D721Med (cell line): ENCODE results near the gene TMEM156.
A peak's percentile ranks its signal among the peaks of the same experiment; 100 is the strongest.

Experiments used
- DNase-seq: peaks from one replicate; pipeline ENCODE4 v3.0.0; 2011; ENCODE audit warnings: low spot score; ENCODE audit not compliant: insufficient read length
- FAIRE-seq: peaks from 2 replicates; lab custom pipeline; 2011; peaks lifted over from hg19 to GRCh38; lab: Jason Lieb, UNC
- TF ChIP-seq, protein P1 (sequence below): IDR thresholded peaks from 2 replicates; pipeline ENCODE4 v1.5.1; 2012; ENCODE audit warnings: mild to moderate bottlenecking, control low read depth; ENCODE audit not compliant: insufficient read depth; ENCODE audit errors: missing control alignments

TMEM156 gene

GRCh38 chr4:39050590-39050989, 18.4 kb upstream of the TMEM156 start:
- no peak for DNase-seq
- TF ChIP-seq, protein P1, sequence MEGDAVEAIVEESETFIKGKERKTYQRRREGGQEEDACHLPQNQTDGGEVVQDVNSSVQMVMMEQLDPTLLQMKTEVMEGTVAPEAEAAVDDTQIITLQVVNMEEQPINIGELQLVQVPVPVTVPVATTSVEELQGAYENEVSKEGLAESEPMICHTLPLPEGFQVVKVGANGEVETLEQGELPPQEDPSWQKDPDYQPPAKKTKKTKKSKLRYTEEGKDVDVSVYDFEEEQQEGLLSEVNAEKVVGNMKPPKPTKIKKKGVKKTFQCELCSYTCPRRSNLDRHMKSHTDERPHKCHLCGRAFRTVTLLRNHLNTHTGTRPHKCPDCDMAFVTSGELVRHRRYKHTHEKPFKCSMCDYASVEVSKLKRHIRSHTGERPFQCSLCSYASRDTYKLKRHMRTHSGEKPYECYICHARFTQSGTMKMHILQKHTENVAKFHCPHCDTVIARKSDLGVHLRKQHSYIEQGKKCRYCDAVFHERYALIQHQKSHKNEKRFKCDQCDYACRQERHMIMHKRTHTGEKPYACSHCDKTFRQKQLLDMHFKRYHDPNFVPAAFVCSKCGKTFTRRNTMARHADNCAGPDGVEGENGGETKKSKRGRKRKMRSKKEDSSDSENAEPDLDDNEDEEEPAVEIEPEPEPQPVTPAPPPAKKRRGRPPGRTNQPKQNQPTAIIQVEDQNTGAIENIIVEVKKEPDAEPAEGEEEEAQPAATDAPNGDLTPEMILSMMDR: no peak
- FAIRE-seq: peak; percentile 96

DNA sequence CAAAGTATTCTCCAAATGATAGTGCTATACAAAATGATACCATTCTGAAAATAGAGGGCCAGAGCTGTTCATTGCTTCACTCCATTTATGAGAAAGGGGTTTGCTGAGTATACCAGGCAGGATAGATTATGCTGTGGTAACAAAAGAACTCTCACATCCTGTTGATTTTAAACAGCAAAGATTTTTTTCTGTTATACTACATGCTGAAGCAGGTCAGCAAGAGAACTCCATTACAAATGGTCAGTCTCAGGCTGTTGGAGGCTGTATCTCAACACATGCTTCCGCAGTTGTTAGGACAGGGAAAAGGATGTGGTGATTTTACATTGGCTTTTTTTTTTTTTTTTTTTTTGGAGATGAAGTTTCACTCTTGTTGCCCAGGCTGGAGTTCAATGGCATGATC, 16.1 kb upstream of the TMEM156 start:
- FAIRE-seq (no peak), DNase-seq (no peak)
- TF ChIP-seq, protein P1: no peak

- DNase-seq: no peak
- TF ChIP-seq, protein P1: no peak
These were observed 15.5 kb upstream of the TMEM156 start for GRCh38 chr4:39047681-39048080.

DNA sequence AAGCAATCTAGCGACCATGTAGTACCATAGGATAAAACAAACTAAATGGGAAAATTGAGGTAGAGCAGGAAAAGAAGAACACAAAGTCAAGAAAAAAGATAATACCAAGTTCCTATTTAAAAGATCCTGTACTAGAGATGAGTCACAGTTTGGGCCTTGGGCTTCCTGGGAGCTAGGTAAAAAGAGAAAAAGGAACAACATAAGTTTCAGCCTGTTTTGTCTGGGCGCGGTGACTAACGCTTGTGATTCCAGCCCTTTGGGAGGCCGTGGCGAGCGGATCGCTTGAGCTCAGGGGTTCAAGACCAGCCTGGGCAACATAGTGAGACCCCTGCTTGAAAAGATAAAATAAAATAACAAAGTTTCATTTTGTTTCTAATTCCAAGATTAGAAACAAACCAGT, 14.0 kb upstream of the TMEM156 start:
- FAIRE-seq (no peak), DNase-seq (no peak)
- TF ChIP-seq, protein P1: no peak

More at GRCh38 chr4:39047681-39048080, 15.5 kb upstream of the TMEM156 start:
- FAIRE-seq: no peak

- TF ChIP-seq, protein P1: no peak
- no peak for DNase-seq
- no peak for FAIRE-seq
These were observed 13.6 kb upstream of the TMEM156 start for GRCh38 chr4:39045827-39046221.

GRCh38 chr4:39044956-39045826, 13.0 kb upstream of the TMEM156 start:
- DNase-seq (no peak), FAIRE-seq (no peak)
- TF ChIP-seq, protein P1: no peak

GRCh38 chr4:39044364-39044955, 12.3 kb upstream of the TMEM156 start:
- no peak for FAIRE-seq
- peak; percentile 49 for DNase-seq

More at GRCh38 chr4:39044364-39044955, 12.3 kb upstream of the TMEM156 start:
- TF ChIP-seq, protein P1: no peak
